ENCODE data around the gene RAB25. TPM values are rescaled to one million over a fixed set of nuclear protein-coding genes. Genes with fewer than 3 reads are reported as not detected.
"Not testable (repeated sequence)": the region's sequence is repeated elsewhere in the genome, so short reads cannot be mapped to it uniquely, and the experiment has no call there.

Gene RAB25
- total RNA-seq, 4 donors from 2014 or later: 5.0 to 5.5 TPM; not detected in 2

GRCh38 chr1:156026588-156026987 lies 34.4 kb upstream of the RAB25 start:
- intact Hi-C loops (cut with DNase I; ENCODE audit: low total_unique reads): no loop called here
- H3K4me1 ChIP-seq: no peaks in the 10 kb centered on the region
- H3K27ac ChIP-seq: no peak overlapping the region
- H3K4me3 ChIP-seq: no peak overlapping the region
- no peaks in the 10 kb centered on the region for H3K27me3 ChIP-seq
- TF ChIP-seq, protein P1, sequence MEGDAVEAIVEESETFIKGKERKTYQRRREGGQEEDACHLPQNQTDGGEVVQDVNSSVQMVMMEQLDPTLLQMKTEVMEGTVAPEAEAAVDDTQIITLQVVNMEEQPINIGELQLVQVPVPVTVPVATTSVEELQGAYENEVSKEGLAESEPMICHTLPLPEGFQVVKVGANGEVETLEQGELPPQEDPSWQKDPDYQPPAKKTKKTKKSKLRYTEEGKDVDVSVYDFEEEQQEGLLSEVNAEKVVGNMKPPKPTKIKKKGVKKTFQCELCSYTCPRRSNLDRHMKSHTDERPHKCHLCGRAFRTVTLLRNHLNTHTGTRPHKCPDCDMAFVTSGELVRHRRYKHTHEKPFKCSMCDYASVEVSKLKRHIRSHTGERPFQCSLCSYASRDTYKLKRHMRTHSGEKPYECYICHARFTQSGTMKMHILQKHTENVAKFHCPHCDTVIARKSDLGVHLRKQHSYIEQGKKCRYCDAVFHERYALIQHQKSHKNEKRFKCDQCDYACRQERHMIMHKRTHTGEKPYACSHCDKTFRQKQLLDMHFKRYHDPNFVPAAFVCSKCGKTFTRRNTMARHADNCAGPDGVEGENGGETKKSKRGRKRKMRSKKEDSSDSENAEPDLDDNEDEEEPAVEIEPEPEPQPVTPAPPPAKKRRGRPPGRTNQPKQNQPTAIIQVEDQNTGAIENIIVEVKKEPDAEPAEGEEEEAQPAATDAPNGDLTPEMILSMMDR (IDR thresholded peaks at IDR 0.05): no peak
- no peak for TF ChIP-seq POLR2A (IDR thresholded peaks at IDR 0.05)
- DNase-seq: no peak
- no peaks in the 10 kb centered on the region for H3K36me3 ChIP-seq
- no peaks in the 10 kb centered on the region for H3K9me3 ChIP-seq

DNA sequence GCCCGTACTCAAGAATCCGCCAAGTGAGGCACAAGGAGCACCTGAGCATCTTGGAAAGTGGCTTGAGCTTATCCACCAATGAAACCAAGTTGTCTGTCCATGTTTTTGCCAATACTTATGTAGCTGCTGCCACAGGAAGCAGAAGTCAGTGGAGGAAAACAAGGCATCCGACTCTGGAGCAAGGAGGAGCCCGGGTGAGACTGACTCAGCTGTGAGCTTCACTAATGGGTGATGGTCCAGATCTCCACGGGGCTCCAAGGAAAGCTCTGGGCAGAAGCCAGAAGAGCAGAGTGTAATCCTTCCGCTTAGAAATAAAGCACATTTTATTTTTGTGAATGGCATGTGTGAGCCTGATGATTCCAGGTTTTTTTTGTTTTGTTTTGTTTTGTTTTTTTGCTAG lies 27.9 kb upstream of the RAB25 start:
- no peak overlapping the region for H3K4me3 ChIP-seq
- H3K27me3 ChIP-seq: no peaks in the 10 kb centered on the region
- H3K36me3 ChIP-seq: no peaks in the 10 kb centered on the region
- no peak for TF ChIP-seq POLR2A (IDR thresholded peaks at IDR 0.05)
- TF ChIP-seq, protein P1 (IDR thresholded peaks at IDR 0.05): no peak
- H3K4me1 ChIP-seq: no peaks in the 10 kb centered on the region
- no peaks in the 10 kb centered on the region for H3K9me3 ChIP-seq
- DNase-seq: no peak
- no peak overlapping the region for H3K27ac ChIP-seq
- intact Hi-C loops (cut with DNase I; ENCODE audit: low total_unique reads): no loop called here

GRCh38 chr1:156034991-156035390 lies 26.0 kb upstream of the RAB25 start:
- H3K4me1 ChIP-seq; H3K27ac ChIP-seq; H3K9me3 ChIP-seq; H3K36me3 ChIP-seq; intact Hi-C loops (cut with DNase I; ENCODE audit: low total_unique reads); H3K27me3 ChIP-seq; DNase-seq; H3K4me3 ChIP-seq: not testable (repeated sequence)

DNA sequence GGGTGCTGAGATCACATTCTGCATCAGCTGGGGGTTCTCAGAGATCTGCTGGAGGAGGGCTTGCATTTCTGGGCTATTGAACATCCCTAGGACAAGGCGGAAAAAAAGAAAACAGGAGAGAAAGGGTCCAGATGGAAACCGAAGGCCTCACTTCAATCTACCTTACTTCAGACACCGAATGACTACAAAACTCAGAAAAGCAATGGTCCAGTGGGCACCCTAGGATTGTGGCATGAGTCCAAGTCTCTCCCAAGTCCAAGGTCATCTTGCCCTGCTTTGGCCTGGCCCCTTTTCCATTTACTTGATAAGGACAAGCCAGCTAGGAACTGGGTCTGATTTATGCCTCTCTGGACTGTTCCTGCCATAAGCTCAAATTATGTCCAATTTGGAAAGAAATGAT lies 18.1 kb upstream of the RAB25 start:
- H3K27me3 ChIP-seq: no peaks in the 10 kb centered on the region
- intact Hi-C loops (cut with DNase I; ENCODE audit: low total_unique reads): no loop called here
- no peaks in the 10 kb centered on the region for H3K9me3 ChIP-seq
- no peak overlapping the region for H3K27ac ChIP-seq
- no peaks in the 10 kb centered on the region for H3K4me1 ChIP-seq
- no peak for DNase-seq
- no peak overlapping the region for H3K4me3 ChIP-seq
- TF ChIP-seq, protein P1 (IDR thresholded peaks at IDR 0.05): no peak
- TF ChIP-seq POLR2A (IDR thresholded peaks at IDR 0.05): no peak
- no peaks in the 10 kb centered on the region for H3K36me3 ChIP-seq

DNA sequence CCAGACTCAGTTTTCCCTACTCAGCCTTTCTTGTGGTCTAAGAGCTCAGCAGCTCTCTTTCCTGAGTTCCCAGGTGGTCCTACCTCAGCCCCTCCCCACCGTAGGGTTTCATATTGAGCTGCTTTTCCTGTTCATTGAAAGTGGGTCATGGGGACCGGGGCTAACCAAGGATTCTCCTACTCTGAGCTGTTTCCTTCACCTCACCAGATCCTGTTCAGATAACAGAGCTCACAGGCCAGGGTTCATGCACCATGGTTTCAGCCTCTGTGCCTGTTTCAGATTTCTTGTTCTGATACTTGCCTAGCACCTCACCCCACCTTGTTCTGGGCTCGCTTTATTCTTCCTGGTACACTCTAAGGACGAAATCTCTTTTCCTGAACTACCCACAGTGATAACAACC lies 15.9 kb upstream of the RAB25 start:
- Histone ChIP-seq H3K36me3 (no peaks in the 10 kb centered on the region), H3K27ac (no peak overlapping the region), H3K4me3 (no peak overlapping the region), H3K9me3 (no peaks in the 10 kb centered on the region), H3K27me3 (no peaks in the 10 kb centered on the region), H3K4me1 (no peaks in the 10 kb centered on the region)
- no peak for DNase-seq
- TF ChIP-seq POLR2A (IDR thresholded peaks at IDR 0.05): no peak
- TF ChIP-seq, protein P1 (IDR thresholded peaks at IDR 0.05): no peak
- intact Hi-C loops (cut with DNase I; ENCODE audit: low total_unique reads): no loop called here

DNA sequence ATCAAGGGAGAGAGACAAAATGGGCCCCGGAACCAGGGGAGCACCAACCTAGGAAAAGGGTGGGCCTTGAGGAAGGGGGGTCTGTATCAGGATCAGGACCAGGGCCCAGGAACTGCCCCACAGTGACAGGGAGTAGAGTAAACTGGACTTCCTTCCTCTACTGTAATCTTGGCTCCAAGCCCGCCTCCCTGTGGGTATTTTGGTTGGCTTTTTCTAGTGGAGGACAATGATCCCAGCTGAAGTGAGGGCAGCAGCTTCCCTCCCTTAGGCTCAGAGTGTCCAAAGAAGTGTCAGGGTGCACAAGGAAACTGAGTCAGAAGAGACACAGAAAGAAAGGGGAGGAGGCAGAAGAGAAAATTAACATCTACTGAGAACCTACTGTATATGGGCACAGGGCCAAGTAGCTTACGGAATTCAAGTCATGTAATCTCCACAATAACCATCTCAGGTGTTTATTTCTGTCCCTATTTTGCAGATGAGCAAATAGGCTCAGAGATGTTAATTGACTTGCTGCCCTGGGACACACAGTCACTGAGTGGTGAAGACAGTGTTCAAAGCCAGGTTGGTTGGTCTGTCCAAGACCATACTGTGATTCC lies 12.2 kb upstream of the RAB25 start:
- no peaks in the 10 kb centered on the region for H3K36me3 ChIP-seq
- no peaks in the 10 kb centered on the region for H3K27me3 ChIP-seq
- H3K4me3 ChIP-seq: no peak overlapping the region
- TF ChIP-seq POLR2A (IDR thresholded peaks at IDR 0.05): no peak
- TF ChIP-seq, protein P1 (IDR thresholded peaks at IDR 0.05): no peak
- intact Hi-C loops (cut with DNase I; ENCODE audit: low total_unique reads): no loop called here
- H3K9me3 ChIP-seq: no peaks in the 10 kb centered on the region
- no peaks in the 10 kb centered on the region for H3K4me1 ChIP-seq
- no peak overlapping the region for H3K27ac ChIP-seq
- DNase-seq: no peak

Measured in uterus (tissue), 4 donors.